Stimulated activated naive CD8-positive, alpha-beta T cell treated with anti-CD3 and anti-CD28 coated beads, Interleukin-15, Interleukin-2, amounts not matched to agents 100 ng/mL and 50 ng/mL, for 24 hours (primary cell): ENCODE measurements around the gene PLEKHS1.
"Not testable (repeated sequence)": the region's sequence is repeated elsewhere in the genome, so short reads cannot be mapped to it uniquely, and the experiment has no call there.

ENCODE experiments used
- H3K27ac Mint-ChIP-seq: one replicate; pipeline ENCODE4 v1.8.0; 2021; ENCODE audit warnings: mild to moderate bottlenecking, mixed read lengths
- H3K27me3 Mint-ChIP-seq: one replicate; pipeline ENCODE4 v1.8.0; 2021; ENCODE audit warnings: mixed read lengths
- H3K36me3 Mint-ChIP-seq: one replicate; pipeline ENCODE4 v1.8.0; 2021; ENCODE audit warnings: low read depth, mixed read lengths
- H3K4me1 Mint-ChIP-seq: one replicate; pipeline ENCODE4 v1.8.0; 2021; ENCODE audit warnings: low read depth, mixed read lengths
- H3K4me3 Mint-ChIP-seq: one replicate; pipeline ENCODE4 v1.8.0; 2021; ENCODE audit warnings: mild to moderate bottlenecking, mixed read lengths
- H3K9me3 Mint-ChIP-seq: one replicate; pipeline ENCODE4 v1.8.0; 2021; ENCODE audit warnings: mixed read lengths

Gene PLEKHS1

GRCh38 chr10:113801569-113801968 is 50.1 kb downstream of the PLEKHS1 start:
- no peak overlapping the region for H3K27ac Mint-ChIP-seq

GRCh38 chr10:113802997-113803396 is 51.5 kb downstream of the PLEKHS1 start:
- H3K9me3 Mint-ChIP-seq = no peaks in the 10 kb centered on the region
- no peak overlapping the region for H3K4me3 Mint-ChIP-seq
- peaks cover 16% of the 10 kb centered on the region for H3K27me3 Mint-ChIP-seq
- no peak overlapping the region for H3K27ac Mint-ChIP-seq
- H3K4me1 Mint-ChIP-seq = no peaks in the 10 kb centered on the region
- H3K36me3 Mint-ChIP-seq = no peaks in the 10 kb centered on the region

More at GRCh38 chr10:113801569-113801968, 50.1 kb downstream of the PLEKHS1 start:
- Mint-ChIP-seq H3K27me3 (peaks cover 21% of the 10 kb centered on the region), H3K9me3 (no peaks in the 10 kb centered on the region), H3K36me3 (no peaks in the 10 kb centered on the region), H3K4me1 (no peaks in the 10 kb centered on the region), H3K4me3 (no peak overlapping the region)

- Mint-ChIP-seq H3K9me3 (no peaks in the 10 kb centered on the region), H3K4me1 (no peaks in the 10 kb centered on the region), H3K36me3 (no peaks in the 10 kb centered on the region), H3K4me3 (no peak overlapping the region), H3K27ac (no peak overlapping the region), H3K27me3 (peaks cover 15% of the 10 kb centered on the region)
These were observed 55.0 kb downstream of the PLEKHS1 start for GRCh38 chr10:113806503-113806902.

- H3K36me3 Mint-ChIP-seq = no peaks in the 10 kb centered on the region
- no peak overlapping the region for H3K27ac Mint-ChIP-seq
- H3K4me1 Mint-ChIP-seq = no peaks in the 10 kb centered on the region
- H3K9me3 Mint-ChIP-seq = no peaks in the 10 kb centered on the region
- H3K27me3 Mint-ChIP-seq = peaks cover 17% of the 10 kb centered on the region
- no peak overlapping the region for H3K4me3 Mint-ChIP-seq
These were observed 56.7 kb downstream of the PLEKHS1 start for GRCh38 chr10:113808168-113808567.

GRCh38 chr10:113814700-113815099 is 63.2 kb downstream of the PLEKHS1 start:
- peaks cover 15% of the 10 kb centered on the region for H3K27me3 Mint-ChIP-seq
- H3K27ac Mint-ChIP-seq, H3K4me3 Mint-ChIP-seq, H3K4me1 Mint-ChIP-seq, H3K36me3 Mint-ChIP-seq, H3K9me3 Mint-ChIP-seq: not testable (repeated sequence)

- no peaks in the 10 kb centered on the region for H3K4me1 Mint-ChIP-seq
- H3K27me3 Mint-ChIP-seq = no peaks in the 10 kb centered on the region
- no peak overlapping the region for H3K27ac Mint-ChIP-seq
These were observed 68.5 kb downstream of the PLEKHS1 start for GRCh38 chr10:113819989-113820388.

GRCh38 chr10:113820507-113820906 is 69.0 kb downstream of the PLEKHS1 start:
- H3K27me3 Mint-ChIP-seq = no peaks in the 10 kb centered on the region
- H3K4me1 Mint-ChIP-seq = no peaks in the 10 kb centered on the region
- no peak overlapping the region for H3K4me3 Mint-ChIP-seq
- H3K27ac Mint-ChIP-seq = no peak overlapping the region
- H3K36me3 Mint-ChIP-seq = no peaks in the 10 kb centered on the region
- no peaks in the 10 kb centered on the region for H3K9me3 Mint-ChIP-seq

More at GRCh38 chr10:113819989-113820388, 68.5 kb downstream of the PLEKHS1 start:
- H3K36me3 Mint-ChIP-seq = no peaks in the 10 kb centered on the region
- no peak overlapping the region for H3K4me3 Mint-ChIP-seq
- H3K9me3 Mint-ChIP-seq = no peaks in the 10 kb centered on the region

- not testable (repeated sequence) for H3K4me1 Mint-ChIP-seq, H3K27me3 Mint-ChIP-seq, H3K27ac Mint-ChIP-seq, H3K9me3 Mint-ChIP-seq, H3K36me3 Mint-ChIP-seq, H3K4me3 Mint-ChIP-seq
These were observed 69.8 kb downstream of the PLEKHS1 start for GRCh38 chr10:113821306-113821705.

- no peak overlapping the region for H3K4me3 Mint-ChIP-seq
- no peaks in the 10 kb centered on the region for H3K36me3 Mint-ChIP-seq
- no peaks in the 10 kb centered on the region for H3K27me3 Mint-ChIP-seq
- H3K9me3 Mint-ChIP-seq = no peaks in the 10 kb centered on the region
- no peak overlapping the region for H3K27ac Mint-ChIP-seq
- H3K4me1 Mint-ChIP-seq = no peaks in the 10 kb centered on the region
These were observed 70.7 kb downstream of the PLEKHS1 start for GRCh38 chr10:113822174-113822573.

GRCh38 chr10:113823389-113823788 is 71.9 kb downstream of the PLEKHS1 start:
- Mint-ChIP-seq H3K27me3 (no peaks in the 10 kb centered on the region), H3K4me1 (no peaks in the 10 kb centered on the region), H3K36me3 (no peaks in the 10 kb centered on the region), H3K4me3 (no peak overlapping the region), H3K9me3 (no peaks in the 10 kb centered on the region), H3K27ac (no peak overlapping the region)

- H3K4me3 Mint-ChIP-seq = no peak overlapping the region
- no peaks in the 10 kb centered on the region for H3K36me3 Mint-ChIP-seq
- H3K27me3 Mint-ChIP-seq = no peaks in the 10 kb centered on the region
- no peak overlapping the region for H3K27ac Mint-ChIP-seq
- H3K9me3 Mint-ChIP-seq = no peaks in the 10 kb centered on the region
- no peaks in the 10 kb centered on the region for H3K4me1 Mint-ChIP-seq
These were observed 74.3 kb downstream of the PLEKHS1 start for GRCh38 chr10:113825791-113826190.

- not testable (repeated sequence) for H3K9me3 Mint-ChIP-seq, H3K27ac Mint-ChIP-seq, H3K36me3 Mint-ChIP-seq
These were observed 77.1 kb downstream of the PLEKHS1 start for GRCh38 chr10:113828567-113828966.

More at GRCh38 chr10:113828567-113828966, 77.1 kb downstream of the PLEKHS1 start:
- H3K27me3 Mint-ChIP-seq, H3K4me1 Mint-ChIP-seq, H3K4me3 Mint-ChIP-seq: not testable (repeated sequence)
